CD8-positive, alpha-beta memory T cell (primary cell): ENCODE measurements around the gene FAM110A. TPM values are rescaled to one million over a fixed set of nuclear protein-coding genes. Genes with fewer than 3 reads are reported as not detected.
A peak's percentile ranks its signal among the peaks of the same experiment; 100 is the strongest.
"Not testable (repeated sequence)": the region's sequence is repeated elsewhere in the genome, so short reads cannot be mapped to it uniquely, and the experiment has no call there.

Experiments used
- CTCF ChIA-PET: fragments of 350-600 bp; sonication (Branson Sonifier 250); formaldehyde crosslinking; loops from one replicate; lab custom pipeline; 2021; ENCODE audit warnings: antibody characterized with exemption; lab: Charles Lee
- POLR2A ChIA-PET: fragments of 350-600 bp; sonication (Branson Sonifier 250); formaldehyde crosslinking; loops from one replicate; lab custom pipeline; 2021; ENCODE audit warnings: antibody characterized with exemption; lab: Charles Lee
- DNase-seq, 5 donors: peaks; one replicate each; pipeline versions ENCODE4 v3.0.0 to v3.0.0-alpha.2; 2020 to 2022; ENCODE audit warnings: mixed read lengths in 1 of 5
- H3K27ac ChIP-seq: one replicate; pipeline ENCODE4 v1.7.0; 2013; ENCODE audit warnings: low read depth, mild to moderate bottlenecking, low read length, moderate library complexity
- H3K27me3 ChIP-seq: 2 replicates; pipeline ENCODE4 v1.7.0; 2013; ENCODE audit warnings: low read length, mild to moderate bottlenecking; ENCODE audit not compliant: insufficient read depth, poor library complexity, severe bottlenecking
- H3K36me3 ChIP-seq: 2 replicates; pipeline ENCODE4 v1.7.0; 2013; ENCODE audit warnings: mild to moderate bottlenecking, low read length, moderate library complexity; ENCODE audit not compliant: insufficient read depth
- H3K4me1 ChIP-seq: 2 replicates; pipeline ENCODE4 v1.7.0; 2013; ENCODE audit warnings: mild to moderate bottlenecking, low read length, moderate library complexity; ENCODE audit not compliant: insufficient read depth
- H3K4me3 ChIP-seq: 2 replicates; pipeline ENCODE4 v1.7.0; 2013; ENCODE audit warnings: mild to moderate bottlenecking, low read length
- H3K9me3 ChIP-seq: 2 replicates; pipeline ENCODE4 v1.7.0; 2013; ENCODE audit warnings: mild to moderate bottlenecking, low read length
- H3K27ac Mint-ChIP-seq, 8 donors: one replicate each; pipeline ENCODE4 v1.8.0; 2020 to 2021; ENCODE audit warnings: mixed read lengths in 8 of 8, mild to moderate bottlenecking in 6 of 8, inconsistent platforms in 3 of 8, moderate library complexity in 3 of 8
- H3K27me3 Mint-ChIP-seq, 2 donors: one replicate each; pipeline ENCODE4 v1.8.0; 2020 to 2021; ENCODE audit warnings: mixed read lengths in 2 of 2, mild to moderate bottlenecking in 1 of 2, moderate library complexity in 1 of 2
- H3K36me3 Mint-ChIP-seq, 3 donors: one replicate each; pipeline ENCODE4 v1.8.0; 2020 to 2021; ENCODE audit warnings: mixed read lengths in 3 of 3, inconsistent platforms in 1 of 3, mild to moderate bottlenecking in 1 of 3
- H3K4me1 Mint-ChIP-seq, 3 donors: one replicate each; pipeline ENCODE4 v1.8.0; 2020 to 2021; ENCODE audit warnings: mixed read lengths in 3 of 3, inconsistent platforms in 1 of 3, mild to moderate bottlenecking in 1 of 3
- H3K4me3 Mint-ChIP-seq, 7 donors: one replicate each; pipeline ENCODE4 v1.8.0; 2020 to 2021; ENCODE audit warnings: mixed read lengths in 7 of 7, mild to moderate bottlenecking in 6 of 7, moderate library complexity in 4 of 7, inconsistent platforms in 2 of 7
- H3K9me3 Mint-ChIP-seq, 5 donors: one replicate each; pipeline ENCODE4 v1.8.0; 2020 to 2022; ENCODE audit warnings: mixed read lengths in 5 of 5, mild to moderate bottlenecking in 3 of 5, moderate library complexity in 2 of 5, inconsistent platforms in 1 of 5
- polyA plus RNA-seq: library from polyadenylated mRNA; unstranded; fragments of 300-500 nt; fragmentation: Illumina TruSeq; gene quantifications from one replicate; pipeline ENCODE4 v1.2.3, GENCODE V29; 2021
- total RNA-seq, 2 experiments: library from RNA; stranded (reverse); gene quantifications; one replicate each; pipeline ENCODE4 v1.2.3, GENCODE V29; 2021

The FAM110A gene
- total and polyA plus RNA-seq, 3 experiments from 2014 or later: 13.3 to 15.0 (median 14.9) TPM

- ChIA-PET CTCF (interaction anchor here (0.6 kb wide), 1 partner anchor 8 kb away, joined by 3 read pairs; no protein-coding TSS in a partner anchor), POLR2A (no interaction called here)
- Mint-ChIP-seq H3K27ac (no peak overlapping the region), H3K4me3 (no peak overlapping the region), H3K4me1 (no peaks in the 10 kb centered on the region), H3K36me3 (peaks cover 0 to 2% (median 0%) of the 10 kb centered on the region in 3 donors), H3K9me3 (peaks cover 3 to 7% (median 4%) of the 10 kb centered on the region in 5 donors), H3K27me3 (peaks cover 12 to 41% of the 10 kb centered on the region in 2 donors)
- no peak overlapping the region for H3K4me3 ChIP-seq
- no peaks in the 10 kb centered on the region for H3K4me1 ChIP-seq
- H3K27me3 ChIP-seq: no peaks in the 10 kb centered on the region
- no peak overlapping the region for H3K27ac ChIP-seq
- no peak for DNase-seq
- H3K9me3 ChIP-seq: no peaks in the 10 kb centered on the region
- H3K36me3 ChIP-seq: no peaks in the 10 kb centered on the region
These were observed 27.8 kb upstream of the FAM110A start for GRCh38 chr20:805713-806112.

DNA sequence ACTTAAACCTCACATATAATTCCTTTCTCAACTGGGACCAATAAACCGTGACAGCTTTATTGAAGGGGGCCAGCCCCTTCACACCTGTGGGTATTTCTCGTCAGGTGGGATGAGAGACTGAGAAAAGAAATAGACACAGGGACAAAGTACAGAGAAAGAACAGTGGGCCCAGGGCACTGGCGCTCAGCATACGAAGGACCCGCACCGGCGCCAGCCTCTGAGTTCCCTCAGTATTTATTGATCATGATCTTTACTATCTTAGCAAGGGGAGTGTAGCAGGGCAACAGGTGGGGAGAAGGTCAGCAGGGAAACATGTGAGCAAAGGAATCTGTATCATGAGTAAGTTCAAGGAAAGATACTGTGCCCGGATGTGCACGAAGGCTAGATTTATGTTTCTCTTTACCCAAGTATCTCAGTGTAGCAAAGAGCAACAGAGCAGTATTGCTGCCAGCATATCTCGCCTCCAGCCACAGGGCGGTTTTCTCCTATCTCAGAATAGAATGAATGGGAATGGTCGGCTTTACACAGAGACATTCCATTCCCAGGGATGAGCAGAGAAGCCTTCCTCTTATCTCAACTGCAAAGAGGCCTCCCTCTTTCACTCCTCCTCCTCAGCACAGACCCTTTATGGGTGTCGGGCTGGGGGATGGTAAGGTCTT lies 21.6 kb upstream of the FAM110A start:
- H3K4me3 Mint-ChIP-seq, H3K27ac ChIP-seq, POLR2A ChIA-PET, H3K36me3 ChIP-seq, H3K4me3 ChIP-seq, H3K4me1 Mint-ChIP-seq, CTCF ChIA-PET, H3K36me3 Mint-ChIP-seq, DNase-seq, H3K9me3 ChIP-seq, H3K27me3 ChIP-seq, H3K27ac Mint-ChIP-seq, H3K4me1 ChIP-seq, H3K9me3 Mint-ChIP-seq: not testable (repeated sequence)
- H3K27me3 Mint-ChIP-seq: peaks cover 16 to 53% of the 10 kb centered on the region in 2 donors

GRCh38 chr20:812435-812814 lies 21.1 kb upstream of the FAM110A start:
- H3K27ac Mint-ChIP-seq, H3K4me1 ChIP-seq, POLR2A ChIA-PET, H3K9me3 ChIP-seq, H3K4me1 Mint-ChIP-seq, H3K27me3 ChIP-seq, H3K27ac ChIP-seq, H3K4me3 Mint-ChIP-seq, DNase-seq, H3K36me3 ChIP-seq, CTCF ChIA-PET, H3K9me3 Mint-ChIP-seq, H3K4me3 ChIP-seq, H3K36me3 Mint-ChIP-seq: not testable (repeated sequence)
- peaks cover 16 to 53% of the 10 kb centered on the region in 2 donors for H3K27me3 Mint-ChIP-seq

DNA sequence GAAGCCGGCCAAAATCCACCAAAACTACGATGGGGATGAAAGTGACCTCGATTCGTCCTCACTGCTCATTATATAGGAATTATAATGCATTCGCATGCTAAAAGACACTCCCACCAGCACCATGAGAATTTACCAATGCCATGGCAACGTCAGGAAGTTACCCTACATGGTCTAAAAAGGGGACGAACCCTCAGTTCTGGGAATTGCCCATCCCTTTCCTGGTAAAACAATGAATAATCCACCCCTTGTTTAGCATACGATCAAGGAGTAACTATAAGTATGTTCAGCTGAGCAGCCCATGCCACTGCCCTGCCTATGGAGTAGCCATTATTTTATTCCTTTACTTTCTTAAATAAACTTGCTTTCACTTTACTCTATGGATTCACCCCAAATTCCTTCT lies 20.1 kb upstream of the FAM110A start:
- H3K4me1 ChIP-seq: no peaks in the 10 kb centered on the region
- no peaks in the 10 kb centered on the region for H3K9me3 ChIP-seq
- H3K36me3 Mint-ChIP-seq: peaks cover 0 to 2% (median 0%) of the 10 kb centered on the region in 3 donors
- H3K27me3 ChIP-seq: peaks cover 5% of the 10 kb centered on the region
- no peak for DNase-seq
- peaks cover 16 to 53% of the 10 kb centered on the region in 2 donors for H3K27me3 Mint-ChIP-seq
- peaks cover 0 to 6% (median 0%) of the 10 kb centered on the region in 3 donors for H3K4me1 Mint-ChIP-seq
- H3K4me3 ChIP-seq: no peak overlapping the region
- POLR2A ChIA-PET: no interaction called here
- no peak overlapping the region for H3K27ac ChIP-seq
- H3K36me3 ChIP-seq: no peaks in the 10 kb centered on the region
- CTCF ChIA-PET: no interaction called here
- H3K9me3 Mint-ChIP-seq: no peaks in the 10 kb centered on the region
- H3K27ac Mint-ChIP-seq: no peak overlapping the region
- no peak overlapping the region for H3K4me3 Mint-ChIP-seq

DNA sequence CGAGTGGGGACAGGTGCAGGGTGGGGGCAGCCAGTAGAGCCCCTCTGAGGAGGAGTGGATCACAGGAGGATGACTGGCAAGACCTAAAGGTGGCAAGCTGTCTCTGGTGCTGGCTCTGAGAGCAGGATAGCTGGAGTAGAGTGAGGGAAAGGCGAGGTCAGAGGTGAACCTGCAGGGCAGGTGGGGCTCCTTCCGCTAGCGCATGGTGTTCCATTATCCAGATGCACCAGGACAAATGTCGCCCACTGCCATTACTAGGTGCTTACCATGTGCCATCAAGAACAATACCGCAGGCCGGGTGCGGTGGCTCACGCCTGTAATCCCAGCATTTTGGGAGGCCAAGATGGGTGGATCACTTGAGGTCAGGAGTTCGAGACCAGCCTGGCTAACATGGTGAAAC lies 18.3 kb upstream of the FAM110A start:
- Mint-ChIP-seq H3K9me3 (no peaks in the 10 kb centered on the region), H3K27ac (no peak overlapping the region), H3K36me3 (no peaks in the 10 kb centered on the region), H3K27me3 (peaks cover 16 to 37% of the 10 kb centered on the region in 2 donors), H3K4me3 (no peak overlapping the region), H3K4me1 (peaks cover 0 to 6% (median 0%) of the 10 kb centered on the region in 3 donors)
- no peak overlapping the region for H3K4me3 ChIP-seq
- H3K9me3 ChIP-seq: no peaks in the 10 kb centered on the region
- DNase-seq: no peak
- H3K4me1 ChIP-seq: no peaks in the 10 kb centered on the region
- CTCF ChIA-PET: interaction anchor here (0.7 to 7.3 kb wide), 11 partner anchors 9 to 213 kb away, joined by 3 to 186 read pairs (median 3); partner anchors contain the start of gene FAM110A
- no peak overlapping the region for H3K27ac ChIP-seq
- H3K36me3 ChIP-seq: no peaks in the 10 kb centered on the region
- POLR2A ChIA-PET: no interaction called here
- H3K27me3 ChIP-seq: peaks cover 5% of the 10 kb centered on the region

GRCh38 chr20:815914-816606 lies 17.5 kb upstream of the FAM110A start:
- Mint-ChIP-seq H3K4me3 (no peak overlapping the region), H3K27ac (peak overlapping the region in 1 of 8 donors; percentile 42), H3K9me3 (no peaks in the 10 kb centered on the region), H3K4me1 (peaks cover 0 to 6% (median 0%) of the 10 kb centered on the region in 3 donors), H3K27me3 (peaks cover 9 to 34% of the 10 kb centered on the region in 2 donors), H3K36me3 (no peaks in the 10 kb centered on the region)
- H3K4me3 ChIP-seq: no peak overlapping the region
- POLR2A ChIA-PET: no interaction called here
- H3K27ac ChIP-seq: no peak overlapping the region
- H3K36me3 ChIP-seq: no peaks in the 10 kb centered on the region
- CTCF ChIA-PET: interaction anchor here (0.7 to 7.3 kb wide), 13 partner anchors 8 to 292 kb away, joined by 3 to 186 read pairs (median 3); partner anchors contain the start of gene FAM110A
- H3K27me3 ChIP-seq: peaks cover 5% of the 10 kb centered on the region
- H3K4me1 ChIP-seq: no peaks in the 10 kb centered on the region
- no peaks in the 10 kb centered on the region for H3K9me3 ChIP-seq
- DNase-seq: peak; percentile 51 to 75 (median 56)

- H3K4me3 Mint-ChIP-seq: peak overlapping the region in 1 of 7 donors; percentile 68
- Histone ChIP-seq H3K4me1 (no peaks in the 10 kb centered on the region), H3K36me3 (no peaks in the 10 kb centered on the region), H3K9me3 (no peaks in the 10 kb centered on the region), H3K27me3 (peaks cover 3% of the 10 kb centered on the region), H3K27ac (no peak overlapping the region), H3K4me3 (no peak overlapping the region)
- POLR2A ChIA-PET: no interaction called here
- H3K27ac Mint-ChIP-seq: no peak overlapping the region
- H3K9me3 Mint-ChIP-seq: no peaks in the 10 kb centered on the region
- CTCF ChIA-PET: interaction anchor here (0.7 to 7.3 kb wide), 15 partner anchors 8 to 395 kb away, joined by 3 to 186 read pairs (median 3); no protein-coding TSS in a partner anchor
- no peaks in the 10 kb centered on the region for H3K36me3 Mint-ChIP-seq
- peaks cover 4 to 20% of the 10 kb centered on the region in 2 donors for H3K27me3 Mint-ChIP-seq
- H3K4me1 Mint-ChIP-seq: peaks cover 0 to 6% (median 0%) of the 10 kb centered on the region in 3 donors
- DNase-seq: no peak
These were observed 15.4 kb upstream of the FAM110A start for GRCh38 chr20:818001-818664.
